HG02610 (cell line): ENCODE results near the gene CAPZA2.
"Not testable (repeated sequence)": the region's sequence is repeated elsewhere in the genome, so short reads cannot be mapped to it uniquely, and the experiment has no call there.

Source experiments
- ATAC-seq: cut with Tn5 transposase; IDR thresholded peaks from one replicate; pipeline ENCODE4 v1.9.1; 2021; ENCODE audit warnings: mild to moderate bottlenecking, moderate library complexity; ENCODE audit not compliant: unreplicated experiment

The CAPZA2 gene

DNA sequence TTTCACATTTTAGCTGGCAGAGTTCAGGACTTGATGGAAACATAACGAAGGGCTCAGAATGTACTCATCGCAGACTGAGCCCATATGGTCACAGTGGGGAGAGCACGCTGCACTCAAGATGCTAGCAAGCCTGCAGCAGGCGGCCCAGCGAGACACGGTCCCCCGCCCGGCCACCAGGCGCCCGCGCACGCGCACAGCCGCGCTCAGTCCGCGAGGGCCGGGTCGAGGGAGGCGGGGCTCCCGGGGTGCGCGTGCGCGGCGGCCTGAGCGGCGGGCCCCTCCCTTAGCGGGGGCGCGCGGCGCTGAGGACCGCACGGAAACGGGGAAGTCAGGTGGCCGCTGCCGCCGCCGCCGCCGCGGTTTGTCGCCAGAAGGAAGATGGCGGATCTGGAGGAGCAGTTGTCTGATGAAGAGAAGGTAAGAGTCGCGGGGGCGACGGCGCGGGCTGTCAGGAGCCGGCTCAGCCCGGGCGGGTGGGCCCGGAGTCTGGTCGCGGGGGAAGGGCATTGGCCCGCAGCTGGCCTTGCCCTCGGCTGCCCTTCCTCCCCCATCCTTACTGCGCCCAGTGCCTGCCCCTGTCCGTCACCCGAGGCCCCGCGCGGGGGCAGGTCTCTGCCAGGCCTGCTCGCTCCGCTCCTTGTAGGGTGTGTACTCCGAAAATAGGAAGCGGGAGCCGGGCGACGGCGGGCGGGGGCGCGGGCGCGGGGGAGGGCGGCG, at the start of gene CAPZA2:
CAPZA2 (plus strand) TSS at position 354 of the 717 bp plus-strand sequence; CDS start at position 379, 25 bp downstream.
- ATAC-seq, result peak; percentile 90

DNA sequence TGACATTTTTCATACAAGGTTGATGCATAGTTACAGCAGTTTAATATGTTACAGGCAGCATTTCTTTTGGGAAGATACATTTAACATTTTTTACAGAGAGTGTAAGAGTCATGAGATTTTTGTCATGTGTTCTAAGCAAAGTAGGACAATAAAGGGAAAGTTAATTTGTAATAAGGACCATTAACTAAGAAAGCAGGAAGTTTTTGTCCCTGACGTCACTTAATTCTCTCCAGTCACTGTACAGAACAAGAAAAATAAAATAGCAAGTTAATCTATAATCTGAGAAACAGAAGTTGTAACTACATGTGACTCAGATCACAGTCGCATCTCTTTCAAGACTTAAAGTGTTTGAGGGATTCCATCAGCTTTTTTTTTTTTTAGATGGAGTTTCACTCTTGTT, 49.5 kb upstream of the CAPZA2 start:
- ATAC-seq, result no peak

DNA sequence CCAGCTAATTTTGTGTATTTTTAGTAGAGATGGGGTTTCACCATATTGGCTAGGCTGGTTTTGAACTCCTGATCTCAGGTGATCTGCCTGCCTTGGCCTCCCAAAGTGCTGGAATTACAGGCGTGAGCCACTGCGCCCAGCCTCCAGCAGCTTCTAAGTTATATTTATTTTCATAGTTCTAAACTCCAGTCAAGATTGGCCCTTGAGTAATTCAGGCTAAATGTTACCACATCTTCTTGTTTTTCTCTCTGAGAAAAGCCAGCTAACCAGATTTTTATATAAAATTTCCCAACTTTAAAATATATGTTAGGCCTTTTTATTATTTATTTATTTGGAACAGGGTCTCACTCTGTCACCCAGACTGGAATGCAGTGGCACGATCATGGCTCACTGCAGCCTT, 49.0 kb upstream of the CAPZA2 start:
- ATAC-seq, result not testable (repeated sequence)

DNA sequence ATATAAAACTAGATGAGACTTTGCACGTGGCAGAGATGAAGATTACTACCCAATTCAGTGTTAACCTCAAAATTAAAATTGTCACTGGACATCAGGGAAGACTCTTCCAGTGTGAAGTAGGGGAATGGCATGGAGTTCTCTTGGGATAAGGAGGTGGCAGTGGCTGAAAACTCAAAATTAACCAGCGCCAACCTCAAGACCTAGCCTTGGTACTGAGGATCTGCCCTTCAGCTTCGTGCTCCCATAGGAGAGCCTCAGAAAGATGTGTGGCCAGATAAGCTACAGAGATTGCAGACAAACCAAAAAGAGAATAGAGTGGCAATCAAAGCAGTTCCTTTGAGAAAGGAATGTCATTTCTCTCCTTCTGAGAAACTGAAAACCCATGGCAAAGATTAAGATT, 47.3 kb upstream of the CAPZA2 start:
- ATAC-seq, result no peak

DNA sequence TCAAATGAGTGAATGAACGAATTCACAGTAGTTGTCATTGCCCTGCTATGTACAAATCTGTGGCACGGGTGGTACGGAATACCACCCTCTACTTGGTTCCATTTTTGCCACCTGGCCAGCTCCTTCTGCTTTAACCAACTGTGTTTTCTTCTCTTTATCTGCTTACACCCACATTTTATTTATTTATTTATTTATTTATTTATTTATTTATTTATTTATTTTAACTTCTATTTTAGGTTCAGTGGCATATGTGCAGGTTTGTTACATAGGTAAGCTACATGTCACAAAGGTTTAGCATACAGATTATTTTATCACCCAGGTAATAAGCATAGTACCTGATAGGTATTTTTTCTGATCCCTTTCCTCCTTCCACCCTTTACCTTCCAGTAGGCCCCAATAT, 42.2 kb upstream of the CAPZA2 start:
- ATAC-seq, result no peak

DNA sequence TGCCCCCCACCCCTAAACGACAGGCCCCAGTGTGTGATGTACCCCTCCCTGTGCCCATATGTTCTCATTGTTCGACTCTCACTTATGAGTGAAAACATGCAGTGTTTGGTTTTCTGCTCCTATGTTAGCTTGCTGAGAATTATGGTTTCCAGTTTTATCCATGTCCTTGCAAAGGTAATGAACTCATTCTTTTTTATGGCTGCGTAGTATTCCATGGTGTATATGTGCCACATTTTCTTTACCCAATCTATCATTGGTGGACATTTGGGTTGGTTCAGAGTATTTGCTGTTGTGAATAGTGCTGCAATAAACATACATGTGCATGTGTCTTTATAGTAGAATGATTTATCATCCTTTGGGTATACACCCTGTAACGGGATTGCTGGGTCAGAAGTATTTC, 40.7 kb upstream of the CAPZA2 start:
- ATAC-seq, result not testable (repeated sequence)

DNA sequence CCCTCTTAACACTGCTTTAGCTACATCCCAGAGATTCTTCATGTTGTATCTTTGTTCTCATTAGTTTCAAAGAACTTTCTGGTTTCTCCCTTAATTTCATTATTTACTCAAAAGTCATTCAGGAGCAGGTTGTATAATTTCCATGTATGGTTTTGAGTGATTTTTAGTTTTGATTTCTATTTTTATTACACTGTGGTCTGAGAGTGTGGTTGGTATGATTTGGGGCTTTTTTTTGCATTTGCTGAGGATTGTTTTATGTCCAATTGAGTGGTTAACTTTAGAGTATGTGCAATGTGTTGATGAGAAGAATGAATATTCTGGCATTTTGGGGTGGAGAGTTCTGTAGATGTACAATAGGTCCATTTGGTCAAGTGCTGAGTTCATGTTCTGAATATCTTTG, 37.9 kb upstream of the CAPZA2 start:
- ATAC-seq, result peak; percentile 57

DNA sequence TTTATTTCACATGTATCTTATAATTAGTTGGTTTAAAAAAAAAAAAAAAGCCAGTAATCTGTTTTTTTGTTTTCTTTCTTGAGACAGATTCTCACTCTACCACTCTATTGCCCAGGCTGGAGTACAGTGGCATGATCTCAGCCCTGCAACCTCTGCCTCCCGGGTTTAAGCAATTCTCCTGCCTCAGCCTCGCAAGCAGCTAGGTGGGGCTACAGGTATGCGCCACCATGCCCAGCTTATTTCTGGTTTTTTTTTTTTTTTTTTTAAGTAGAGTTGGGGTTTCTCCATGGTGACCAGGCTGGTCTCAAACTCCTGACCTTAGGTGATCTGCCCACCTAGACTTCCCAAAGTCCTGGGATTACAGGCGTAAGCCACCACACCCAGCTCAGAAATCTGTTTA, 34.1 kb upstream of the CAPZA2 start:
- no peak for ATAC-seq

DNA sequence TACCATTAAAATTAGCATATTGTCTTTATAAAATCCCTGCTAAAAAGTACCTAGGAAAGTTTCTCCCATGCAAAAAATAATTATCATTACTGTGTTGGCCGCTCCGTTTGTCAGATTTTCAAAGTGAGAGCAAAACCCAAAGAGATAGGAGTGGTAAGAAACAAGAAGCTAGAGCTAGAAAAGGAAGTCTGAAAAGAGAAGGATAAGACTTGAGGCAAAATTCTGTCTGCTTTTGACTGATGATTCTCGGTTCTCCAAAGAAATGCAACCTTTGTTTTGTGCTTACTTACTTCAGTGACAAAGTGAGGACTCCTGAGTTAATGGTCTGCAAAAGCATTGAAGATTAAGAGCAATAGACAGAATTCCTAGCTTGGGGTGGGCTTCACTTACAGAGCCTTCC, 33.3 kb upstream of the CAPZA2 start:
- no peak for ATAC-seq

DNA sequence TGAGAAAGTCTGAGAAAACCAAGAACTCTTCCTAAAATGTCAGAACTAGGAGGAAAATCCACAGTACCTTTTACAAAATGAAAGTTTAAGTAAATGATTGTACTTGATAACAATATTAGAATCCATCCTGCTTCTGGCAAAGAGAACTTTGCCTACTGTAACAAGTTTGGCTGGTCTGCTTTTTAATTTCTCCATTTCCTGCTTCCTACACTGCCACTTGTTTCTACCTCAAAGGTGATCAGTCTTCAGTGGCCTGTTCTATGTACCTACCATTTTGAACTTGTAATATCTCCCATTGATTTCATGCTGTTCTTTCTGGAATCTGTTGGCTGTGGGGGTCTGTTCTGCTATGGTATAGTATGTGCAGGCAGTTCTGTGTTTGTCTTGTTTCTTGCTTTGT, 32.9 kb upstream of the CAPZA2 start:
- ATAC-seq, result no peak

DNA sequence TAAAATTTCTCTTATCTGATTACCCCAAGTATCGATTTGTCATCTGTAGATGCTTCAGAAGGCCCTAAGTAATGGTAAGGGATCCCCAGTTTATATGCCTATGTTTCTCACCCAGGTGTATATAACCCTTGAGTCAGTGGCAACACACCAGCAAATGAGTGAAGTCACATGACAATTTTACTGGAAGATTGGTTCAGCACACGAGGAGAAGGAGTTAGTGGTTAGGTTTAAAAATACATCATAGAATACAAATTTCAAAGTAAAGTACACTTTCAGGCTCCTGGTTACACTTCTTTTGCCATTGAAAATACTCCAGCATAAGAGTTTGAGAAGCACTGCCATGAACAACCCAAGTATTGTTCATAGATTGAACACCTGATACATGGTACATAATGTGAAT, 29.7 kb upstream of the CAPZA2 start:
- ATAC-seq, result no peak

DNA sequence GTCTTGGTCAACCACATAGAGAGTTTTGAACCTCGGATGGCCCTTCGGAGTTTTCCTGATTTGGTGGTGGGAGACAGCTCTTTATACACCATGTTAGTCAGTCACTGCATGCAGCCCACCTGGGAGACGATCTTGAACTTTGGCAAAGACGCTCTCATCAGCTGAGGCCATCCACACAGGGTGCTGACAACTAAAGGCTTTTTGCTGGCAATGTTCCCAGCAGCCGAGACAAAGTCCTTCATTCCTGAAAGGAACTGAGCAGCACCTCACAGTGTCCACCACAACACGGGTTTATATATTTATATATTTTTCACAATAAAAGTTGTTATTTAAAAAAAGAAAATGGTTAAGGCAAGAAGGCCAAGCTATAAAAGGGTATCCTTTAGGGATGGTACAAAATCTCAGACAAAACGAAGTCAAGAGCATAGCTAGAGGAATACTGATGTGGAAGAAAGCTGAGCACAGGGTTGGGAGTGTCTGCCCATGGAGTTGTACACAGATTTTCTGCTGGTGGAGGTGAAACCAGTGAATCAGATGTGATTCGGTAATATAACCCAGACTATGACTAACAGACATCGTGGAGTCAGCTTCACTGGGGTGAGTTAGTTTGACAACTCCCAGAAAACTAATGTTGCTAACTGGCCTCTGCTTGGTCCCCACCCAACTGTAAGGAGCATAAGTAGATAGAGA, 27.4 kb upstream of the CAPZA2 start:
- ATAC-seq, result no peak

DNA sequence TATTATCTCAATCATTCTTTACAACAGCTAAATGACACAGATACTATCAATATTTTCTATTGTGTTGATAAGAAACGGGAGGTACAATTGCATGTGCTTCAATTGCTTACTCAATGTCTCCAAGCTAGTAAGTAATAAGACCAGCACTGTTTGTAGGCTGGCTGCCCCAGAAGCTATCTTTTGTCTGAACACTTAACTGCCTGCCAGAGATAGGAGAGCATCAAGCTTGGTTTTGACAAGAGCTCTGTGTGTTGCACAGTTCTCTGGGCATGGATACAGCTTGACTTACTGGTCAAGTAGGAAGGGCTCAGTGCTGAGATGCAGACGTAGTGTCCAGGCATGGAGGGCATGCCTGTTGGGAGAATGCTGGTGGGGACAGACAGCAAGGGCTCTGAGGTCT, 26.3 kb upstream of the CAPZA2 start:
- ATAC-seq, result no peak

DNA sequence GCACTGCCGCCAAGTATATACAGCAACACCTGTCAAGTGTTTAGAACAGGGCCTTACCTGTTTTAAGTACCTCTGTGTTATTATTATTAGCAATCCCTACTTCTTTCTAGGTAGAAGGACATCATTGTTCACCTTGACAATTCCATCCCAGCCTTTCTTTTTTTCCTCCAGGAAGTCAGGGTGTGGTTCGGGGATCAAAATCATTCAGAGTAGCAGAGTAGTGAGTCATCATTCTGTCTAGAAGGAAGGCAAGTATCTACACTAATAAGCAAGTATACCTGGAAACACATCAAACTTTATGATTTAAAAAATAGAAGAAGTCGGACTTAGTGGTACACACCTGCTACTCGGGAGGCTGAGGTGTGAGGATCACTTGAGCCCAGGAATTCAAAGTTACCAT, 25.5 kb upstream of the CAPZA2 start:
- no peak for ATAC-seq

DNA sequence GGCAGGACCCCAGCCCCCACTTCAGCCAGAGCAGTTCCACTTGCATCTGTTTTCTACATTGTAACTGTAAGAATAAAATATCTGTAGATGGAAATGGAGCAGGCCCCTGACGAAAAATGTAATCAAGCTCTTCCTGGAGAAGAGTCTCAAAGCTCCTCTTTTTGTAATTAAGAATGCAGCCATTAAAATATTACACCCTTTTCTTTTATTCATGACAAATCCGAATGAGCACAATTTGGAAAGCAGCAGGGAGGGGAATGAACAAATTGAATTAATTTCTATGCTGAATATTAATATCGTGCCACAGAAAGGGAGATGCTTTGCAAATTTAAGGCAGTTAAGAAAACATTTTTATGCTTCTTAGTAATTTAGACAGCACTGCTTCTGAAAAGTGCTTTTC, 24.8 kb upstream of the CAPZA2 start:
- ATAC-seq, result no peak

DNA sequence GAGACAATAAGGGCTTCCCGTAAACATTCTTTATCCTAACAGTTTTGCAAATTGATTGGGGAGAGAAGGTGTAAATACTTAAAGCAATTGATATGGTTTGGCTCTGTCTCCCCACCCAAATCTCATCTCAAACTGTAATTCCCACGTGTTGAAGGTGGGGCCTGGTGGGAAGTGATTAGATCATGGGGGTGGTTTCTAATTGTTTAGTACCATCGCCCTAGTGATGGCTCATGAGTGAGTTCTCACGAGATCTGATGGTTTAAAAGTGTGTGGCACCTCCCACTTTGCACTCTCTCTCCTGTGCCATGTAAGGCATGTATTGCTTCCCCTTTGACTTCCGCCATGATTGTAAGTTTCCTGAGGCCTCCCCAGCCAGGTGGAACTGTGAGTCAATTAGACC, 22.1 kb upstream of the CAPZA2 start:
- ATAC-seq, result no peak

DNA sequence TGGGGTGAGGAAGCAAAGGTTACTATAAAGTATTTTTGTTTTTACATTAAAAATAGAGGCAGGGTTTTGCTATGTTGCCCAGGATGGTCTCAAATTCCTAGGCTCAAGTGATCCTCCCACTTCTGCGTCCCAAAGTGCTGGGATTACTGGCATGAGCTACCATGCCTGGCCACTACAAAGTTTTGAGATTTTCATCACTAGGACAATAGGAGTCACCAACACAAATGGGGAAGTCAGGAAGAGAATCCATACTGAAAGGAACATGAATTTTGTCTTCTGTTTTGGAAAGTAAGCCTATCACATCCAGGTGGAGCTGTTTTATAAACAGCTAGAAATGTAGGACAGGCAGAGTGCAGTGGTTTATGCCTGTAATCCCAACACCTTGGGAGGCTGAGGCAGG, 20.0 kb upstream of the CAPZA2 start:
- no peak for ATAC-seq

DNA sequence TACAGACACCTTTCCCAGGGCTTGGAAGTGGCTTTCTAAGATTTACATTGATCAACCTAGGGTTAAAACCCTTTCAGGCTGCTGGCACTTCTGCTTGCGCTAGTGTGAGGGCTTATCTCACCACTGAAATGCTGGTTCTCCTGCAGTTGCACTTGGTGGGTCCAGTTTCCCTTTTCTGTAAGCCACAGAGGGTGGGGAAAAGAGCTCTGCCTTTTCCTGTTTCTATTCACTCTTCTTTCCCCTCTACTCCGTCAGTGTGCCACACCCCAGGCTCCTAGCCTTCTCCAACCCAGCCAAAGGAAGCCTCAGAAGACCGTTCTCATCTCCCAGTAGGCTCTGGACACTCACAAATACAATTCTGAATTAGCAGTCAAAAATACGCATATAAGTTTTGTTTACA, 19.0 kb upstream of the CAPZA2 start:
- no peak for ATAC-seq

DNA sequence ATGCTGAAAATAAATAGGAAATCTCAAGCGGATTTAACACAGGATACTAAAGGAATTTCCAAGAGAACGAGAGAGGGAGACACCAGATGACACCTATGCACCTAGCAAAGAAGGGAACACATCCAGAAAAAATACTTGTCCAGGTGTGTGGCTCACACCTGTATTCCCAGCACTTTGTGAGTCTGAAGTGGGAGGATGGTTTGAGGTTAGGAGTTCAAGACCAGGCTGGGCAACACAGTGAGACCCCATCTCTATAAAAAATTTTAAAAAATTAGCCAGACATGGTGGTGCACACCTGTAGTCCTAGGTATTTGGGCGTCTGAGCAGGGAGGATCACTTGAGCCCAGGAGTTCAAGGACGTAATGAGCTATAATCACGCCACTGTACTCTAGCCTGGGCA, 11.2 kb upstream of the CAPZA2 start:
- no peak for ATAC-seq

DNA sequence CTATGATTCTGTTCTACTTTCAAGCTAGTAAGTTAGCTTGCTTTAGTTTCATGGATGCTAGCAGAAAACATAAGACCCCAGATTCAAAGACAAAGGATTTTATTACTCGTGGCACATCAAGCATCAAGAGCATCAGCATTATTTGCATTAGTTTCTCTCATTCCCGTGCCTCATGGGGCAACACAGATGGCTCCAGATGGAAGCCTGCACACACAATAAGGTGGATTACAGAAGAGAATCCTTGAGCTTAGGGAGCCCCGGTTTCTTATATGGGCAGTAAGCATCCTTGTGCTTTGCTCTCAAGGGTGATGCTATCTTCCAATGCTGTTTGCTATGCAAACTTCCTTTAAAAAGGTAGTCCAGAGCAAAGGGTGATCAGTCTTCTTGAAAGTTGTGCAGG, 10.7 kb upstream of the CAPZA2 start:
- ATAC-seq, result no peak

DNA sequence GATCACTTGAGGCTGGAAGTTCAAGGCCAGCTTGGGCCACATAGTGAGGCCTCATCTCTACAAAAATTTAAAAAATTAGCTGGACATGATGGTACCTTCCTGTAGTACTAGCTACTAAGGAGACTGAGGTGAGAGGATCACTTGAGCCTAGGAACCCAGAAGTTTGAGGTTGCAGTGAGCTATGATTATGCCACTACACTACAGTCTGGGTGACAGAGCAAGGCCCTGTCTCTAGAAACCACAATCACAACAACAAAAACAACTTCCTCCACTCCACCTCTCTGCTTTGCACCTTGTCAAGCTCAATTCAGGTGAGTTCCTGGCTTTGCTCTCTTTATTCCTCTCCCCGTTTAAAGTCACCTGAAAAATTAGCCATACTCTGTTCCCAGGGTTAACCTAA, 8.3 kb upstream of the CAPZA2 start:
- no peak for ATAC-seq

DNA sequence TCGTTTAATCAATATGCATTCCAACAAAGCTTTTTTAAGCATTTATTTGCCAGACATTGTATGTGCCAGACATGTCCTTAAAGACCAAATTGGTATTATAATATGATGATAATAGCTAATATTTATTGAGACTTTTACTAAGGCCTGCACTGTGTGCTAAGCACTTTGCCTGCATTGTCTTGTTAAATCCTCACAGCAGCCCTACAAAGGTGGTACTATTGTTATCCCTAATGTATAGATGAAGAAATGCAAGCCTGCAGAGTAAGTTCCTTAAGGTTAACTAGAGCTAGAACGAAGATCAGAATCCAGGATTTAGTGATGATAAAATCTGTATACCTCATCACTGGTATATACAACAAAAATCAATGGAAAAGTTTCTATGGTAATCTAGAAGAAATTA, 5.3 kb upstream of the CAPZA2 start:
- ATAC-seq, result no peak

DNA sequence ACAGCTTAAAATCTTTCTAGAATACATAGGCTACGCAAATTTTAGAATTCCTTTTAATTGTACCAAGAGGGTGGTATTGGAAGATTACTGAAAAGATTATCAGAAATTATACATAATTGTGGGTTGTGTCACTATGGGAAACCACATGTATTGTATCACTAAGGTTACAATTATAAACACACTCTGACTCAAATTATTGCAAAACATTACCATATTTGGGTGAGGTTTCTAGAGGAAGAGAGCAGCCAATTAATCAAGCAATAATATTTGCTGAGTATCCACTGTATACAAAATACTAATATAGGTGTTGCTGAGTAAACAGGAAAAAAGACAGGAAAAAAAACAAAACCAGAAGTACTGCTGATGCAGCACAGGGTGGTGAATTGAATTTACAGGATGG, 3.1 kb upstream of the CAPZA2 start:
- no peak for ATAC-seq
